ENCODE results near the gene EVC. TPM values are rescaled to one million over a fixed set of nuclear protein-coding genes. Genes with fewer than 3 reads are reported as not detected.

Gene EVC
- total RNA-seq, 1 donor from 2014 or later = 41.4 TPM

GRCh38 chr4:5822619-5823018, 111.6 kb downstream of the EVC start:
- Histone ChIP-seq H3K27me3 (ENCODE audit: control insufficient read depth, insufficient read depth, low read length) (no peaks in the 10 kb centered on the region), H3K36me3 (ENCODE audit: control insufficient read depth, insufficient read depth, low read length) (peaks cover 2% of the 10 kb centered on the region), H3K4me3 (ENCODE audit: low read depth, low read length) (no peak overlapping the region)
- no peak for TF ChIP-seq CTCF (IDR thresholded peaks at IDR 0.05; ENCODE audit: insufficient read depth, low read length, poor library complexity, severe bottlenecking)
- DNase-seq (ENCODE audit: low read depth) = no peak

- Histone ChIP-seq H3K27me3 (ENCODE audit: control insufficient read depth, insufficient read depth, low read length) (no peaks in the 10 kb centered on the region), H3K36me3 (ENCODE audit: control insufficient read depth, insufficient read depth, low read length) (peaks cover 2% of the 10 kb centered on the region), H3K4me3 (ENCODE audit: low read depth, low read length) (no peak overlapping the region)
- no peak for TF ChIP-seq CTCF (IDR thresholded peaks at IDR 0.05; ENCODE audit: insufficient read depth, low read length, poor library complexity, severe bottlenecking)
- no peak for DNase-seq (ENCODE audit: low read depth)
These were observed 112.7 kb downstream of the EVC start for GRCh38 chr4:5823542-5824211.

- H3K4me3 ChIP-seq (ENCODE audit: low read depth, low read length) = no peak overlapping the region
- H3K36me3 ChIP-seq (ENCODE audit: control insufficient read depth, insufficient read depth, low read length) = peaks cover 2% of the 10 kb centered on the region
- H3K27me3 ChIP-seq (ENCODE audit: control insufficient read depth, insufficient read depth, low read length) = no peaks in the 10 kb centered on the region
- no peak for DNase-seq (ENCODE audit: low read depth)
- TF ChIP-seq CTCF (IDR thresholded peaks at IDR 0.05; ENCODE audit: insufficient read depth, low read length, poor library complexity, severe bottlenecking) = no peak
These were observed 113.2 kb downstream of the EVC start for GRCh38 chr4:5824227-5824626.

GRCh38 chr4:5824635-5825034, 113.6 kb downstream of the EVC start:
- H3K27me3 ChIP-seq (ENCODE audit: control insufficient read depth, insufficient read depth, low read length) = no peaks in the 10 kb centered on the region
- peak; percentile 64 for TF ChIP-seq CTCF (IDR thresholded peaks at IDR 0.05; ENCODE audit: insufficient read depth, low read length, poor library complexity, severe bottlenecking)
- DNase-seq (ENCODE audit: low read depth) = peak; percentile 1
- no peak overlapping the region for H3K4me3 ChIP-seq (ENCODE audit: low read depth, low read length)
- peaks cover 1% of the 10 kb centered on the region for H3K36me3 ChIP-seq (ENCODE audit: control insufficient read depth, insufficient read depth, low read length)

GRCh38 chr4:5825321-5826041, 114.5 kb downstream of the EVC start:
- no peak for TF ChIP-seq CTCF (IDR thresholded peaks at IDR 0.05; ENCODE audit: insufficient read depth, low read length, poor library complexity, severe bottlenecking)
- Histone ChIP-seq H3K4me3 (ENCODE audit: low read depth, low read length) (no peak overlapping the region), H3K27me3 (ENCODE audit: control insufficient read depth, insufficient read depth, low read length) (no peaks in the 10 kb centered on the region), H3K36me3 (ENCODE audit: control insufficient read depth, insufficient read depth, low read length) (peaks cover under 1% of the 10 kb centered on the region)
- DNase-seq (ENCODE audit: low read depth) = no peak

Measured in kidney epithelial cell (primary cell).